WERI-Rb-1 (cell line): ENCODE data around the gene AANAT.
A peak's percentile ranks its signal among the peaks of the same experiment; 100 is the strongest.

Experiments used
- DNase-seq: peaks from one replicate; pipeline ENCODE4 v3.0.0-alpha.2; 2020
- H3K27ac ChIP-seq: fragments of 250-450 bp; sonication (Bioruptor Pico); 2 replicates; pipeline ENCODE4 v1.5.1; 2020; ENCODE audit warnings: mild to moderate bottlenecking, moderate library complexity
- H3K27me3 ChIP-seq: fragments of 250-450 bp; sonication (Bioruptor Pico); 2 replicates; pipeline ENCODE4 v1.5.1; 2021; ENCODE audit warnings: mild to moderate bottlenecking, low read depth, moderate library complexity; ENCODE audit not compliant: insufficient read depth, severe bottlenecking
- H3K36me3 ChIP-seq: fragments of 250-450 bp; sonication (Bioruptor Pico); 2 replicates; pipeline ENCODE4 v1.5.1; 2020; ENCODE audit warnings: mild to moderate bottlenecking, moderate library complexity
- H3K4me3 ChIP-seq: 2 replicates; pipeline ENCODE4 v1.5.1; 2011; ENCODE audit warnings: low read depth, mild to moderate bottlenecking, control low read depth, low read length
- H3K9me3 ChIP-seq: fragments of 250-450 bp; sonication (Bioruptor Pico); 2 replicates; pipeline ENCODE4 v1.5.1; 2021; ENCODE audit warnings: mild to moderate bottlenecking, moderate library complexity; ENCODE audit not compliant: severe bottlenecking
- TF ChIP-seq, protein P1 (sequence below): IDR thresholded peaks from 2 replicates; pipeline ENCODE4 v1.5.1; 2011; ENCODE audit warnings: low read depth, mild to moderate bottlenecking, control low read depth, inconsistent platforms, low read length

AANAT gene

DNA sequence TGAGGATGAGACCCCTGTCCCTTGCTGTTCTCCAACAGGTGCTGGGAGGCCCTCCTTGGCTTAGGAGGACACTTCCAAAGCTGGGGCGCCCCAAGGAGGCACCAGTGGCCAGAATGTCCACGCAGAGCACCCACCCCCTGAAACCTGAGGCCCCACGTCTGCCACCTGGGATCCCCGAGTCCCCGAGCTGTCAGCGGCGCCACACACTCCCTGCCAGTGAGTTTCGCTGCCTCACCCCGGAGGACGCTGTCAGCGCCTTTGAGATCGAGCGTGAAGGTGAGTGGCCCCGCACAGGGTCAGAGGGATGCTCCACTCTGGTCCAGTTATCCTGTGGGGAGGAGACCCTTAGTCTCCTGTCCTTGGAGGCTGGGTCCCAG is 1.2 kb downstream of the AANAT start:
- peaks cover 36% of the 10 kb centered on the region for H3K36me3 ChIP-seq
- no peaks in the 10 kb centered on the region for H3K27me3 ChIP-seq
- no peaks in the 10 kb centered on the region for H3K9me3 ChIP-seq
- TF ChIP-seq, protein P1, sequence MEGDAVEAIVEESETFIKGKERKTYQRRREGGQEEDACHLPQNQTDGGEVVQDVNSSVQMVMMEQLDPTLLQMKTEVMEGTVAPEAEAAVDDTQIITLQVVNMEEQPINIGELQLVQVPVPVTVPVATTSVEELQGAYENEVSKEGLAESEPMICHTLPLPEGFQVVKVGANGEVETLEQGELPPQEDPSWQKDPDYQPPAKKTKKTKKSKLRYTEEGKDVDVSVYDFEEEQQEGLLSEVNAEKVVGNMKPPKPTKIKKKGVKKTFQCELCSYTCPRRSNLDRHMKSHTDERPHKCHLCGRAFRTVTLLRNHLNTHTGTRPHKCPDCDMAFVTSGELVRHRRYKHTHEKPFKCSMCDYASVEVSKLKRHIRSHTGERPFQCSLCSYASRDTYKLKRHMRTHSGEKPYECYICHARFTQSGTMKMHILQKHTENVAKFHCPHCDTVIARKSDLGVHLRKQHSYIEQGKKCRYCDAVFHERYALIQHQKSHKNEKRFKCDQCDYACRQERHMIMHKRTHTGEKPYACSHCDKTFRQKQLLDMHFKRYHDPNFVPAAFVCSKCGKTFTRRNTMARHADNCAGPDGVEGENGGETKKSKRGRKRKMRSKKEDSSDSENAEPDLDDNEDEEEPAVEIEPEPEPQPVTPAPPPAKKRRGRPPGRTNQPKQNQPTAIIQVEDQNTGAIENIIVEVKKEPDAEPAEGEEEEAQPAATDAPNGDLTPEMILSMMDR: no peak
- peak overlapping the region; percentile 42 for H3K4me3 ChIP-seq
- peak overlapping the region; percentile 97 for H3K27ac ChIP-seq
- no peak for DNase-seq

GRCh38 chr17:76469076-76469990 is 1.9 kb downstream of the AANAT start:
- Histone ChIP-seq H3K27me3 (no peaks in the 10 kb centered on the region), H3K36me3 (peaks cover 36% of the 10 kb centered on the region), H3K27ac (peak overlapping the region; percentile 97), H3K4me3 (no peak overlapping the region), H3K9me3 (no peaks in the 10 kb centered on the region)
- DNase-seq: peak; percentile 73
- TF ChIP-seq, protein P1: no peak

- Histone ChIP-seq H3K4me3 (no peak overlapping the region), H3K27ac (peak overlapping the region; percentile 97), H3K9me3 (no peaks in the 10 kb centered on the region), H3K27me3 (no peaks in the 10 kb centered on the region), H3K36me3 (peaks cover 36% of the 10 kb centered on the region)
- TF ChIP-seq, protein P1: no peak
- no peak for DNase-seq
Measured at GRCh38 chr17:76469991-76470739, 2.8 kb downstream of the AANAT start.

DNA sequence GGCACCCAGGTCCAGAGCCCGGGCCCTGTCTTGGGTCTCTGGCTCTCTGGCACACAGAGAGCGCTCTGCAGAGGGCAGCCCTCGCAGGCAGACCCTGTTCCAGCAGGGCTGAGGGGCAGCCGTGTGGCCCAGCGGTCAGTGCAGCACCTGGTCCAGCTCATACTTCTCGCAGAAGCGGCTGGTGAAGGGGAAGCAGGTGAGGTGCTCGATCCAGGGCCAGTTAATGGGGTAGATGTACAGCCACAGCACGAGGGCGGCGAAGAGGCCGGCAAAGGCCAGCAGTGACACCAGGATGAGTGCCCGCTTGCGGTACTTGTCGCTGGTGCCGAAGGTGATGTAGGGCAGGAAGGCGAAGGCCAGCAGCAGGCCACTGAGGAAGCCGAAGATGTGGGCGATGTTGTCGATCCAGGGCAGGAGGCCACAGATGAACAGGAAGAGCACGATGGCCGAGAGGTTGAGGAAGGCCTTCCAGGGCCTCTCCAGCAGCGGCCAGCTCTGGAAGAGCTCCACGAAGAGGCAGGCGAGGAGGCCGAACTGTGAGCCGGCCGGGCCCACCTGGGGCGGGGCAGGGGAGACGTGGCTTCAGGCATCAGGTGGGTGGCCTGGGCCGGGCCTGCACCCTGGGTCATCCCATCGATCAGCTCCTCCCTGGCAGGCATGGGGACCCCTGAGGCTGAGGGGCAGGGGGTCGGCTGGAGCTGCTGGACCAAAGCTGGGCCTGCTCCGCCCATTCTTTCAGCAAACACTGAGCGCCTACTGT is 4.3 kb downstream of the AANAT start:
- TF ChIP-seq, protein P1: no peak
- Histone ChIP-seq H3K27me3 (no peaks in the 10 kb centered on the region), H3K27ac (peak overlapping the region; percentile 70), H3K4me3 (no peak overlapping the region), H3K36me3 (peaks cover 36% of the 10 kb centered on the region), H3K9me3 (no peaks in the 10 kb centered on the region)
- DNase-seq: no peak

DNA sequence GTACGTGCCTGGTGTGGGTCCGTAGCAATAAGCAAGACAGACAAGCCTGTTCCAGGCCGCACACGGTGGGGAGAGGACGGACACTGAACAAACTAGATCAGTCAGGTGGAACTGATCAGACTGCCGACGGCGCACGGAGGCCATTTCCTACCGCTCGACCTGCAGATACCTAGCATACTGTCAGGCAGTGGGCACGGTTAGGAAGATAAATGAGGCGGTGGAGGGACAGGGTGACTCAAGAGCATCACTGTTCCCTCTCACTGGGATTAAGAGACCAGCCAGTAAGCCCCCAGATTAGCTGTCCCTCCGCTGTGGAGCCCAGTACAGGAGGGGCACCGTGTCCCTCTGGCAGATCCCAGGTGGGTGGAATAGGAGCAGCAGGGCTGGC is 4.8 kb downstream of the AANAT start:
- TF ChIP-seq, protein P1: no peak
- Histone ChIP-seq H3K9me3 (no peaks in the 10 kb centered on the region), H3K27me3 (no peaks in the 10 kb centered on the region), H3K4me3 (no peak overlapping the region), H3K36me3 (peaks cover 36% of the 10 kb centered on the region), H3K27ac (peak overlapping the region; percentile 70)
- DNase-seq: peak; percentile 84
